Calu3 (cell line): ENCODE measurements around the gene COIL. TPM values are rescaled to one million over a fixed set of nuclear protein-coding genes. Genes with fewer than 3 reads are reported as not detected.
A peak's percentile ranks its signal among the peaks of the same experiment; 100 is the strongest.

Experiments
- BruUV-seq: library from RNA; stranded (reverse); fragments of 400-500 nt; replicated peaks from 2 replicates; lab custom pipeline; 2021; lab: Mats Ljungman, UMichigan
- CTCF ChIA-PET: fragments of 300-600 bp; sonication (Branson Sonifier 250); formaldehyde crosslinking; loops from one replicate; lab custom pipeline; 2022; ENCODE audit warnings: antibody characterized with exemption; lab: Charles Lee
- DNase-seq: peaks from one replicate; pipeline ENCODE4 v3.0.0; 2022
- H3K27ac Mint-ChIP-seq: one replicate; pipeline ENCODE4 v1.8.0; 2022; ENCODE audit warnings: mixed read lengths; ENCODE audit not compliant: unreplicated experiment
- H3K27me3 Mint-ChIP-seq: one replicate; pipeline ENCODE4 v1.8.0; 2022; ENCODE audit warnings: mixed read lengths; ENCODE audit not compliant: unreplicated experiment
- H3K36me3 Mint-ChIP-seq: one replicate; pipeline ENCODE4 v1.8.0; 2022; ENCODE audit warnings: mild to moderate bottlenecking, moderate library complexity, mixed read lengths; ENCODE audit not compliant: insufficient read depth, unreplicated experiment
- H3K4me1 Mint-ChIP-seq: one replicate; pipeline ENCODE4 v1.8.0; 2022; ENCODE audit warnings: mild to moderate bottlenecking, low read depth, mixed read lengths; ENCODE audit not compliant: unreplicated experiment
- H3K4me3 Mint-ChIP-seq: one replicate; pipeline ENCODE4 v1.8.0; 2022; ENCODE audit warnings: mild to moderate bottlenecking, low read depth, moderate library complexity, mixed read lengths; ENCODE audit not compliant: unreplicated experiment
- H3K9me3 Mint-ChIP-seq: one replicate; pipeline ENCODE4 v1.8.0; 2022; ENCODE audit warnings: low read depth, mixed read lengths; ENCODE audit not compliant: unreplicated experiment
- intact Hi-C: fragments of 100-400 bp; cut with micrococcal nuclease; formaldehyde crosslinking; loops from one replicate; pipeline ENCODE4 v1.10.0; 2022; ENCODE audit not compliant: unreplicated experiment
- total RNA-seq: library from RNA; stranded (reverse); gene quantifications from 2 replicates; pipeline ENCODE4 v1.2.3, GENCODE V29; 2022
- TF ChIP-seq, protein P1 (sequence below): fragments of 200-600 bp; IDR thresholded peaks from one replicate; pipeline ENCODE4 v1.8.0; 2022; ENCODE audit warnings: antibody characterized with exemption; ENCODE audit not compliant: unreplicated experiment

COIL gene
- total RNA-seq, 1 experiment from 2014 or later: 13.5 TPM

DNA sequence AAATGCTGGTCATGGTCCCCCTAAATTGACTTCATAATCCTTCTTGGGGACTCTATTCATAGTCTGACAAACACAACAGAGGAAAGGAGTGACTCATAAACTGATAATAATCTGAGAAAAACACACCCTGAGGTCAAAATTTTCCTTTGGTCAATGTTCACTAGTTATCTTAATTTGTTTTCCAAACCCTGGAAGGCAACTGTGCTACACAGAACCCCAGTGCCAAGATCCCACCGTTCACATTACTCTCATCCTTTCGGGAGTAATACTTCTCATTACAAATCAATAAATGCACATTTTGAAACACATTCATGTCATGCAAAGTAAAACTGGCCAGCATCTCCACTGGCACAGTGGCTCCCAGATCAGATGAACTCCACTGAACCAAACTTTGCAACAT is 23.2 kb downstream of the COIL start:
- intact Hi-C loops: no loop called here
- Mint-ChIP-seq H3K36me3 (peaks cover 23% of the 10 kb centered on the region), H3K4me1 (peaks cover 9% of the 10 kb centered on the region), H3K9me3 (no peaks in the 10 kb centered on the region), H3K27me3 (no peaks in the 10 kb centered on the region), H3K27ac (no peak overlapping the region), H3K4me3 (no peak overlapping the region)
- DNase-seq: no peak
- BruUV-seq: no TSS peak
- CTCF ChIA-PET: no interaction called here
- TF ChIP-seq, protein P1, sequence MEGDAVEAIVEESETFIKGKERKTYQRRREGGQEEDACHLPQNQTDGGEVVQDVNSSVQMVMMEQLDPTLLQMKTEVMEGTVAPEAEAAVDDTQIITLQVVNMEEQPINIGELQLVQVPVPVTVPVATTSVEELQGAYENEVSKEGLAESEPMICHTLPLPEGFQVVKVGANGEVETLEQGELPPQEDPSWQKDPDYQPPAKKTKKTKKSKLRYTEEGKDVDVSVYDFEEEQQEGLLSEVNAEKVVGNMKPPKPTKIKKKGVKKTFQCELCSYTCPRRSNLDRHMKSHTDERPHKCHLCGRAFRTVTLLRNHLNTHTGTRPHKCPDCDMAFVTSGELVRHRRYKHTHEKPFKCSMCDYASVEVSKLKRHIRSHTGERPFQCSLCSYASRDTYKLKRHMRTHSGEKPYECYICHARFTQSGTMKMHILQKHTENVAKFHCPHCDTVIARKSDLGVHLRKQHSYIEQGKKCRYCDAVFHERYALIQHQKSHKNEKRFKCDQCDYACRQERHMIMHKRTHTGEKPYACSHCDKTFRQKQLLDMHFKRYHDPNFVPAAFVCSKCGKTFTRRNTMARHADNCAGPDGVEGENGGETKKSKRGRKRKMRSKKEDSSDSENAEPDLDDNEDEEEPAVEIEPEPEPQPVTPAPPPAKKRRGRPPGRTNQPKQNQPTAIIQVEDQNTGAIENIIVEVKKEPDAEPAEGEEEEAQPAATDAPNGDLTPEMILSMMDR: no peak

DNA sequence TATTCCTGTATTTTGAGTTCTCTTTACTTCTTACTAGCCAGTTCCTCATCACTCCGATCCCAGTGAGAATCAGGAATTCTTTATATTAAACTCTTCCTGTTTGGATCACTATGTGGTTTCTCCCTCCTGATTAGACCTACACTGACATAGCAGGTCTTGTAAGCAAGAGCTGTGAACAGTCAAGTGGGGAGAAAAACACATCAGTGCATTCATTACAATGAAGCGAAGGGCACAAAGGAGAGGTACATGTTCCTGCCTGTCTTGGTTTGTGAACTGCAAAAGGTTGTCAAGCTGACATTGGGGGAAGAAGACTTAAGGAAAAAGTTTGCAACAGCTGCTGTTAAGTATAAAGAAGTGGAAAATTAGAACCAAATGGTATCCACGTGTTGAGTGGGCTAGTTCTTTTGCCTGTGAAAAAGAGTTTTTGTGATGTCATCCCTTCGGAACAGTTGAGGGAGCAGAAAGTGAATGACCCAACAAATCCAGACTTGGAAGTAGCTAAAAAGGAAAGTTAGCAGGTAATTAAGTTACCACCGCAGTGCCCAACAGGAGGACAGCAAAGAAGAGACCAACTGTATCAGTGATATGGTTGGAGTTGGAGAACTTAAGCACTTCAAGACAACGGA is 24.0 kb downstream of the COIL start:
- TF ChIP-seq, protein P1: no peak
- Mint-ChIP-seq H3K4me1 (peaks cover 9% of the 10 kb centered on the region), H3K9me3 (no peaks in the 10 kb centered on the region), H3K36me3 (peaks cover 26% of the 10 kb centered on the region), H3K27ac (peak overlapping the region; percentile 54), H3K4me3 (no peak overlapping the region), H3K27me3 (no peaks in the 10 kb centered on the region)
- intact Hi-C loops: no loop called here
- no peak for DNase-seq
- CTCF ChIA-PET: no interaction called here
- no TSS peak for BruUV-seq

DNA sequence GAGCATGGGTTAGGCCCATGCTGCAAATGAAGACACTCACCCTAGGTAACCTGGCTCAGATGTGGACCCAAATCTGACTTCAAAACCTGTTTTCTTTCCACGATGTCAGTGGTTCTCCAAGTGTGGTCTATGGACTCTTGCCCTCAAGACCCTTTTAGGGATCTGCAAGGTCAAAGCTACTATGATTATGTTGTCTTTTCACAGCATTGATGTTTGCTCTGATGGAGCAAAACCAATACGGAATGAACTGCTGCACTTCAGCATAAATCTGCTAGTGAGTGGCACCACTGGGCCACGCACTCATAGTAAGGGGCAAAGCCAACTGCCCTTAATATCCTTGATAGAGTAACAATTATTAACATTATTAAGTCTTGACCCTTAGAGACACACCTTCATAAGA is 25.4 kb downstream of the COIL start:
- Mint-ChIP-seq H3K27ac (no peak overlapping the region), H3K27me3 (no peaks in the 10 kb centered on the region), H3K36me3 (peaks cover 20% of the 10 kb centered on the region), H3K9me3 (no peaks in the 10 kb centered on the region), H3K4me3 (no peak overlapping the region), H3K4me1 (peaks cover 9% of the 10 kb centered on the region)
- intact Hi-C loops: no loop called here
- TF ChIP-seq, protein P1: no peak
- no TSS peak for BruUV-seq
- CTCF ChIA-PET: no interaction called here
- no peak for DNase-seq

DNA sequence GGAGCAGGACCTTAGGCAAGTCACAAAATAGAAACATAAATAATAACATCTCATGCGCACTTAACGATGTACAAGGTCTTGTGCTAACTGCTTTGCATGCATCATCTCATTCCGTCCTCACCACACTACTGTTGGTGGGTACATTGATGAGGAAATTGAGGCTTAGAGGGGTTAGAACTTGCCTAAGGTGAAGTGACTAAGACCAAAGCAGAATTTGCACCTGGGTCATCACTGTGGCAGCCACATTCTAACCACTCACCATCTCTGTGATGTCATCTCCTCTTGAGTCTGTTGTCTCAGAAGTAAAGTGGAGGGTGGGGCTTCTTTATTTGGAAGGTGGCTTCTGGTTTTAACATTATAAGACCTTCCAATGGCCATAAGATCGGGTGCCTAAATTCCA is 26.6 kb downstream of the COIL start:
- no peak overlapping the region for H3K27ac Mint-ChIP-seq
- H3K27me3 Mint-ChIP-seq: no peaks in the 10 kb centered on the region
- TF ChIP-seq, protein P1: no peak
- no peak for DNase-seq
- CTCF ChIA-PET: no interaction called here
- H3K9me3 Mint-ChIP-seq: no peaks in the 10 kb centered on the region
- intact Hi-C loops: no loop called here
- H3K4me1 Mint-ChIP-seq: peaks cover 9% of the 10 kb centered on the region
- H3K4me3 Mint-ChIP-seq: no peak overlapping the region
- no TSS peak for BruUV-seq
- H3K36me3 Mint-ChIP-seq: peaks cover 16% of the 10 kb centered on the region
